Activated CD4-positive, alpha-beta T cell treated with anti-CD3 and anti-CD28 coated beads, Interleukin-10, Interleukin-2, amounts not matched to agents 100 ng/mL and 50 ng/mL, durations not matched to agents 16 hours and 8 hours (primary cell): Measurements from ENCODE around the gene MAP3K19.
A peak's percentile ranks its signal among the peaks of the same experiment; 100 is the strongest.
"Not testable (repeated sequence)": the region's sequence is repeated elsewhere in the genome, so short reads cannot be mapped to it uniquely, and the experiment has no call there.

Experiments
- DNase-seq: peaks from one replicate; pipeline ENCODE4 v3.0.0-alpha.2; 2020

The MAP3K19 gene

DNA sequence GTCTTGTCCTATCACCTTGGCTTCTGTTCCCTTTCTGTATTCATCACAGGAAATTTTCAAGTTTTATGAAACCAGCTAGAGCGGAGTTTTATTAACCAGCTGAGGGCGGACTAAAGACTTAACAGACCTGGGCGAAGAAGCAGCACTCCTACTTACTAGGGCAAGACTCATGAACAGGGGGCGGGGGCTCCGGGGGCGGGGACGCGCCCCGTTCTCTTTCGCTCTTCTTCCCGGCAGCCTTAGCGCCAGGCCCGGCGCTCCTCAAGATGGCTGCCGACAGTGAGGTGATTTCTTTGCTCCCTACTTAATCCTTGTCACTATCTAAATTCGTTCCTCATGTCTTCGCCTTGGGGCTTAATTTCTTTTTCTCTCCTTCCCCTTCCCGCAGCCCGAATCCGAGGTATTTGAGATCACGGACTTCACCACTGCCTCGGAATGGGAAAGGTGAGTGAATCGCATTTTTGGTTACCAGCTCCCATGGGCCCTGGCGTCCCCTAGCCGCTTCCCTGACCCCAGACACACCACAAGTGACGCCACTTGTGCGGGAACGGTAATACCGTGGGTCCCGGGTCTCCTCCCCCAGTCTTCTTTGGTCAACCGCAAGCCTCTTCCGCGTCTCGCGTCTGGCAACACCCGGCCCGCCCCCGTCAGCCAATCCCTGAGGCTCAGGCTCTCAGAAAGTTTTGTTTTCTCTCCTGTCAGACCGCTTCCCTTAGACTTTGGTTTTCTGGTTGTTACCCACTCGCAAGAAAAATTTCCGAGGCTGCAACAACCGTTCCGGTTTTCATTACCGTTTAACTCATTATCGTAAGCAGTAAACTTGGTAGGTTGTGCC lies 5.0 kb upstream of the MAP3K19 start, which contains the start of gene RAB3GAP1:
Gene RAB3GAP1, plus strand, starts transcription at position 251 of the 835 bp plus-strand sequence. Its CDS starts 16 bp downstream, at position 267.
- peak; percentile 96 for DNase-seq

DNA sequence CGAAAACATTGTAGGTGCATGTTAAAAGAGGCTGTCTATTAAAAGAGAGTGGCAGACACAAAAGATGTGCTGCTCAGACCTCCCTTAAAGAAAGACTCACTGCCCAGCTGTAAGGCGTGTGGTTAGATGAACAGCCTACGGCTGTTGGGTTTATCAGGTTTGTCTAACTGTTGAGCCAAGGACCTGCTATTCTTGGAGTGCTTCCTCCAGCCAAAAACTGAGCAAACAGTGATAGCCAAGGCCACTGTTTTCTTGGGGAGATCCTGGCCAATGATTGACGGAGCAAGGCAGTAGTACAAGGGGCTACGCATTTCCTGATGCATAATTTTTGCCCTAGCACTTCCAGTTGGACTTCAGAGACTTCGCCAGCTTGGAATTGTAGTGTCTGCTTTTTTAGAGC lies 3.4 kb upstream of the MAP3K19 start:
- DNase-seq: no peak

DNA sequence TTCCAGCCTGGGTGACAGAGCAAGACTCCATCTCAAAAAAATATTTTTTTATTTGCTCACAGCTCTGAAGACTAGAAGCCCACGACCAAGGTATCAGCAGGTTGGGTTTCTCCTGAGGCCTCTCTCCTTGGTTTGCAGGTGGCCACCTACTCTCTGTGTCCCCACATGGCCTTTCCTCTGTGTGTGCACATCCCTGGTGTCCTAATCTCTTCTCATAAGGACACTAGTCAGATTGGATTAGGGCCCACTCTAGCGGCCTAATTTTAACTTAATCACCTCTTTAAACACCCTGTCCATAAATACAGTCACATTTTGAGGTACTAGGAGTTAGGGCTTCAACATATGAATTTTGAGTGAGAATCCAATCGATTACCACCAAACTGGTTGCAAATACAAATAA lies 2.9 kb upstream of the MAP3K19 start:
- no peak for DNase-seq

DNA sequence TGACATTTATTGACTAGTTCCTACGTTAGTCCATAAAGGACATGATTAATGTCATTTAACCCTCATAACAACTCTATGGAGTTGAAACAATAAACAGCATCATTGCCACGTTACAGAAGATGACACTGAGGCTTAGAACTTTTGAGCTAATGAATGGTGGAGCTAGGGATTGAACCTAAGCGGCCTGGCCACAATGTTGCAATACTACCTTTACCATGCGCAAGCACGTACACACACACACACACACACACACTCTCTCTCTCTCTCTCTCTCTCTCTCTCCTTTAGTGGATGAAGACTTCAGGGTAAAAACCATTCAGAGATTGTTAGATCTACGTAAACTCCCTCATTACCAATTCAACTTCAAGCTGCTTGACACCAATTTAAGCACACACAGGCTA lies 875 bp upstream of the MAP3K19 start:
- DNase-seq: no peak

DNA sequence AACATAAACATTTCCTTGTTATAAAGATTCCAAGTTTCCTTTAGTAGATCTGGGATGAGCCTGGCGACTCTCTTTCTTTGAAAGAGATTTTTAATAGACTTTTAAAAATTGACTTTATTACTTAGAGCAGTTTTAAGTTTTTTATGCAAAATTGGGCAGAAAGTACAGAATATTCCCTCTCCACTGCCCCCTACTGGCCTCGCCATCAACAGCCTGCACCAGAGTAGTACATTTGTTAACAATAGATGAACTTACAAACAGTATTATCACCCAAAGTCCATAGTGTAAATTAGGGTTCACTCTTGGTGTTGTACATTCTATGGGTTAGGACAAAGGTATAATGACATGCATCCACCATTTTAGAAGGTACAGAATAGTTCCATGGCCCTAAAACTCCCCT lies 3.9 kb downstream of the MAP3K19 start:
- DNase-seq: peak; percentile 8

DNA sequence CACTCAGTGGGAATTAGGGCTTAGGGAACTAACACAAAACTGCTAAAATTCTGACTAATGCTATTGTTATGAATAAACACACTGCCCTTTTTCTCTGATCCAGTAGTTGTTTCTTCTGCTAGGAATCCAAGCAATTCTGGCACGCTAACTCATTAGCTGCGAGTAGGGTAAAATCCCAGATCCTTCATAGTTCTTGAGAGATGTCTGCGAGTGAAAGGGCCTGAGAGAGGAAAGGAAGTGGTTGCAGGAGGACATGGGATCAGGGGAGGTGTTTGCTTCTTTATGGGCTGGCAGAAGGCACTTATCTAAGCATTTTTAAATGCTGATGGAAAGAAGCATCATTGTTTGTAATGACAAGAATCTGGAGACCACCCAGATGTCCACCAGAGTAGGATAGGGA lies 9.4 kb downstream of the MAP3K19 start:
- no peak for DNase-seq

DNA sequence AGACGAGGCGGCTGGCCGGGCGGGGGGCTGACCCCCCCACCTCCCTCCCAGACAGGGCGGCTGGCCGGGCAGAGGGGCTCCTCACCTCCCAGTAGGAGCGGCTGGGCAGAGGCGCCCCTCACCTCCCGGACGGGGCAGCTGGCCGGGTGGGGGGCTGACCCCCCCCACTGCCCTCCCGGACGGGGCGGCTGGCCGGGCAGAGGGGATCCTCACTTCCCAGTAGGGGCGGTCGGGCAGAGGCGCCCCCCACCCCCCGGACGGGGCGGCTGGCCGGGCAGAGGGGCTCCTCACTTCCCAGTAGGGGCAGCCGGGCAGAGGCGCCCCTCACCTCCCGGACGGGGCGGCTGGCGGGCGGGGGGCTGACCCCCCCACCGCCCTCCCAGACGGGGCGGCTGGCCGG lies 14.0 kb downstream of the MAP3K19 start:
- not testable (repeated sequence) for DNase-seq

DNA sequence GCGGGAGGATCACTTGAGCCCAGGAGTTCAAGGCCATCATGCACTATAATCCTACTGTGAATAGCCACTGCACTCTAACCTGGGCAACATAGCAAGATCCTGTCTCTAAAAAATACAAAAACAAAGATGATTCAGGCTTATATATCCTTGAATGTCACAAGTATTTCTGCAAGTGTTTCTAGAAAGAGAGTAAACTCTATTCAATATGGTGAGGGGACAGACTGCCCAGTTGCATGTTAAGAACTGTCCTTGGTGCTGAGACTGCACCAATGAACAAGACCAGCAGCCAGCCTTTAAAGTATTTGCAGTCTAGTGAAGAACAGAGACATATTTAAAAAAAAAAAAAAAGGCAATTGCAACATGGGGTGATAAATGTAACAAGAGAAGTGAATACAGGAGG lies 16.4 kb downstream of the MAP3K19 start:
- peak; percentile 18 for DNase-seq

DNA sequence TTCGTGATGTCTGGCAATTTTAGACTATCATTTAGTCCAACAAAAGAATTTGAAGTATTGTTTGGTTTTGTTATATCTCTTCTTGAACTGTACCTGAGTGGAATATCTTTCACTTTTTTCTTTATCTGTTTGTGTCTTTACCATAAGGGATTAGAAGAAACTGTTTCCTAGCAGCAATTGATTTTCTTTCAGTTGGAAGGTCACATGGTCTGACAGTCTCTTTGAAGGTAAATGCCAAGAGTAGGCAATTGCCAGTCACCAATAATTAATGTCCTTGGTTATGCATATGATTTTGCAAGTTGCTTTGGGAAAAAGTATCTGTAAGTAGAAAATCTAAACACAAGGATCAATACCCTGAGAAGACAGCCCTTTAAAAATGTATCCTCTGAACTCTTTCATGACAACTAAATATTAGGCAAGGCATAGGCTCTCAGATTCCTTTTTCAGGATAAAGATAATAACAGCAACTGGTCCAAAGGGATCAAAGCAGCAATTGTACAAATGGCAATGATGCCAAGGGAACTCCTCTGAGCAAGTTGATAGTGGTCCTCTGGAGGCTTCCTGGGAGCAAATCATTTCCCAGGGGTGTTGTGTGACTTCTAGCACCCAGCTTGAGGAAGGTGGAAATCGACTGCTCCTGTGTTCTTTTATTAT lies 17.6 kb downstream of the MAP3K19 start:
- no peak for DNase-seq

DNA sequence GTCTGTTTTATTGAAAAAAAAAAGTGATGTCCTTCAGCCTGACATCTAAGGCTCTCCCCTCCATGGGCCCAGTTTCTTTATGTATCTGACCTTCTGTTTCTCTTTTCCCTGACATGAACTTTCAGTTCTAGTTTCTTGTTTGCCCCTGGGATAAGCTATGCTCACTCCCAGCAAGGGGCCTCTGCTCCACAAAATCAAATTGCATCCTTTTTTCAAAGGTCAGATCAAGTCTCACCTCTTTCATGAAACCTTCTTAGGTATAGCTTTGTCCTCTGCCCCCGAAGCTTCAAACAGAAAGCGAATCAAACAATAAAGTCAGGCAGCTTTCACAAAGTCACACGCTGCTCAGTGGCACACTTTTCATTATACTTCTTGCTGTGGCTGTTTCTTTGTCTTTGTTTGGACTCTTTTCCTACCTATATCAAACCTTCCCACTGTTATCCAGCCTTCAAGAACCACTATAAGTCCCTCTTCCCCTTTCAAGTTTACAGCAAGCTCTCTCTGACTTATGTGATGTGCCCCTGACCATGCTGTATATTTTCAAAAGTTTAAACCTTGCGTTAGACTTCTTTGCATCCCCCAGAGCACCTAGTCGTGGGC lies 23.3 kb downstream of the MAP3K19 start:
- DNase-seq: no peak

DNA sequence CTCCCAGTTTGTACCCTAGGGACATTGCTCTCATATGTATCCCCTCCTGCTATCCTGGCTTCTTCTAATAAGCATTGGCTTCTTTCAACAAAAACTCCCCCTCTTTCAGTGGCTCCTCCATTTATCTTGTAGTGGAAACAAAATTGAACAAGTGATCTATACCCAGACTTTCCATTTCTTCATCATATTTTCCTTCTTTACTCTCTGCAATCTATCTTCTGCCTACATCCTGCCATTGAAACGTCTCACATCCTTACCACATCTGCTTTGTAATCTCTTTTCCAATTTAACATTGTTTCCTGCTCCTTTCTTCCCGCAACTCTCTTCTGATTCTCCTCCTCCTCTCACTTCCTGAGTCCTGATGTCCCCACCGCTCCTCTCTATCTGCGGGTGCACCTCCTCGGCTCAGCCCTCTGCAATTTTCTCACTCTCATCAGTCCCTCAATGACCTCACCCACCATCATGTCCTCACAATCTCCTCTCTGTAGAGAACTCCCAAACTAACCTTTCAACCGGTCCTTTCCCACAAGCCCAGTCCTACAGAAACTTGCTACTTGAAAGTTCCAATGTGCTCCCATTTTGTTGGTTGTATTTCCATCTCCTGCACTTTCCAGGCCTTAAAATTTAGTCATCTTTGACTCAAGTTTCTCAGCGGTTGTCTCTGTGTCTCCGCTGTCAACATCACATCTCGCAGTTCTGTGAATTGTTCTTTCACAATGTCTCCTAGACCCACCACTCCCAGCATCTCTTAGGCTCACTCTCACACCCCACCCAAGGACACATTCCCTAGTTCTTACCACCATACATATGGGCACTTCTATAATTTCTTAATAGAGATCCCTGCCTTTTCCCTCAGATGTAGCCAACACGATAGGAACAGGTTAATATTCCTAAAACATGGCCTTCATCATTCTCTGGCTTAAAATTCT lies 24.0 kb downstream of the MAP3K19 start:
- no peak for DNase-seq

DNA sequence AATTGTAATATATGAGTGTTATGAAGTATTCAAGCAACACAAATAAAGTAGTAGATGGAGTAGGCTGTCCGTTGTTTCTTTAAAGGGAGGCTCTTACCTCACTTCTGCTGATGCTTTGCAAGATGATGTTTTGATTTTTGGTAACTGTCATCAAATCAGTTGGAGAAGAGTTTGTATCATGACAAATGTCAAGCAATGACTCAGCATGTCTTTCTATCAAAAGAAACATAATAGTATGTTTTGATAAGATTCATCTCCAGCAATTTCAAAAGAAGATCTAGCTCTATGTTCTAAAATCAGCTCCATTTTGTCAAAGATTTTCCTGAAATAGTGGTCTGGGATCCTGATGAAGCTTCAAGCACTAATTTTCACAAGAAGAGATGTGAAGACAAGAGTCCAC lies 25.6 kb downstream of the MAP3K19 start:
- no peak for DNase-seq

DNA sequence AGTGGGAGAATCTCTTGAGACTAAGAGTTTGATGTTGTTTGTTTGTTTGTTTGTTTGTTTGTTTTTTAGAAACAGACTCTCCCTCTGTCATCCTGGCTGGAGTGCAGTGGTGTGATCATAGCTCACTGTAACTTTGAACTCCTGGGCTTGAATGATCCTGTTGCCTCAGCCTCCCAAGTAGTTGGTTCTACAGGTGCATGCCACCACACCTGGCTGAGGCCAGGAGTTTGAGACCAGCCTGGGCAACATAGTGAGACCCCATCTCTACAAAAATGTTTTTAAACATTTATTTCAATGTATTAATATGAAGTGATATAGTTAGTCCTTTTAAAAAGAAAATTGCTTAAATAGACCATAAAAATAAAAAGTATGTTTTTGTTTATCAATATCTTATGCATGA lies 35.6 kb downstream of the MAP3K19 start:
- DNase-seq: no peak

DNA sequence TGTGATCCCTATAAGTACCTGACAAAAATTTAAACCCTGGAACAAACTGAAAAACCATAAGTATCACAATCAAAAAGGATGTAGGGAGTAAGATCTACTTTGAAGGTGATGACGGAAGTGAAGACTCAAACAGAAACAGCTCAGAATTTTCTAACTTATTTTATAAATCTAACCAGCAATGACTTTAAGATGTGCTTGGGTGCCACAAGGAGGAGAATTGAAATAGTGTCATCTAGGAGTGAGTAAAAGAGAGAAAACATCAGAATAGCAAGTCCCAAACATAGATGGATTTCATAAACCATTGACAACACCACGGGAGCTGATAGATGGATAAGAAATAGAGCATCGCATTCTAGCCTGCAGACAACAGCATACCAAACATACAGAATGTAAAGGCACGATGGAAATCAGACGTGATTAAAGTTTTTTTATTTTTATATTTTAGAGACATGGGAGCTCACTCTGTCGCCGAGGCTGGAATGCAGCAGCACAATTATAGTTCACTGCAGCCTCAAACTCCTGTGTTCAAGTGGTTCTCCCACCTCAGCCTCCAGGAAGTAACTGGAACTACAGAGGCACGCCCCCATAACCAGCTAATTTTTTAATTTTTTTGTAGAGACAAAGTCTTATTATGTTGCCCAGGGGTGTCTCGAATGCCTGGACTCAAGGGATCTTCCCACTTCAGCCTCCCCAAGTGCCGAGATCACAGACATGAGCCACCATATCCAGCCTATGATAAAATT lies 36.9 kb downstream of the MAP3K19 start:
- DNase-seq: peak; percentile 35

DNA sequence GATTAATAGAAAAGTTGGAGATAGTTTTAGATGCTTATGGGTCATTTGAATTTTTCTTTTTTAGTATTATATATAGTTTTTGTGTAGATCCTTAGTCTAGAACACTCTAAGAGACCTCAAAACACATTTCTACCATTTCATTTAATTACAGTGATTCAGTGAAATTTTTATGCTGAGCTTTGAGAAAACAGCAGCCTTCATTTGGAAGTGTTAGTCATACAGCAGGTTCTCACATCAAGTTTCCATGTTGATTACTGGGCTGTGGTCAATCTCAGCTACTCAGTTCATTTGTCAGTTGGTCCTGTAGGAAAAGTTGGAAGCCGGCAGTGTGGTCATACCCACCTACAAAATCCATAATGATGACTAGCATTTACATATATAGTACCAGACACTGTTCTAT lies 37.9 kb downstream of the MAP3K19 start:
- DNase-seq: no peak

DNA sequence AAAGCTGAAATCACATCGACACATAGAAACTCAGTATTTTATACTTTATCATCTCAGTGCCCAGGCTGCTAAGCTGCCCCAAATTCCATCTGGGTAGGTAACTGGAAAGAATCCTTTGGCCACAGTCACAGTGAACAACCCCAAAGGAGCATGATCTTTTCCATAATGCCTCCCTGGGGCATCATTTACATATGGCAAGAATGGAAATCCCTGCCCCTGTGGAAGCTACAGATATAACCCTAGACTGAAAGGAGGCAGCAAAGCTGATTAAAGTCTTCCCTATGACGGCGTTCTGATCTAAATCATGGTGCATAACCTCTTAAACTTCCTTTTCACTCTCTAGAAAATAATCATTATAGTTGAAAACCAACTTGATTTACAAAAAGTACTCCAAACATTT lies 41.5 kb downstream of the MAP3K19 start:
- DNase-seq: no peak

DNA sequence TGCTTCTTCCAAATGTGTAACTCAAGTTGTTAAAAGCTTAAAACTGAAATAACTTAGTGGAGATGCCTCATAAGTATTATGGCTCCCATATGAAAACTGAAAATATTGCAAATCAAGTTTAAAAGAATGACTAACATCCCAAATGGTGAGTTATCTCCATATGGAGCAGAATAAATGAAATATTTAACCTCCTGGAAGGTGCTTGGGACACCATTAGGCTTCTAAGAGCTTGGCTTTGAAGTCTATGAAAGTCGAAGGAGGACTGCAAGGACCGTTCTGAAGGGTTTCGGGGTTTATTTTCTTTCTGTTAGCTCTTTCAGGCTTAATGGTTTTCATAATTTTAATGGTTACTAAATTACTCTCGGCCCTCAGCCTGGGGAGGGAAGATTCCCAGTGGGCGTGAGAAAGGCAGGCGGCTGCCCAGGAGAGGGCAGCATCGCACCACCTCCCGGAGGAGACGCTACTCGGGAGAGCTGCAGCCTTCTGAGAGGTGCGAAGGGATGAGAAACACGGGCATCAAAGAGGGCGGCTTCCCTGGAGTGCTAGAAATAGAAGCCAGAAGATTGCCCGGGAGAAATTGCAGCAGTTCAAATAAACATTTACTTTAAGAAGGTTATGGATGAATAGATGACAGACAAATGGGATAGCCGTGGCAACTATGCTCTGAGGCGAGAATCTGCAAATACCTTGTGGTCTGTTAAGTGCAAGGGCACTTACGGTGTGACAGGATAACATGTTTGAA lies 43.1 kb downstream of the MAP3K19 start:
- DNase-seq: peak; percentile 77

DNA sequence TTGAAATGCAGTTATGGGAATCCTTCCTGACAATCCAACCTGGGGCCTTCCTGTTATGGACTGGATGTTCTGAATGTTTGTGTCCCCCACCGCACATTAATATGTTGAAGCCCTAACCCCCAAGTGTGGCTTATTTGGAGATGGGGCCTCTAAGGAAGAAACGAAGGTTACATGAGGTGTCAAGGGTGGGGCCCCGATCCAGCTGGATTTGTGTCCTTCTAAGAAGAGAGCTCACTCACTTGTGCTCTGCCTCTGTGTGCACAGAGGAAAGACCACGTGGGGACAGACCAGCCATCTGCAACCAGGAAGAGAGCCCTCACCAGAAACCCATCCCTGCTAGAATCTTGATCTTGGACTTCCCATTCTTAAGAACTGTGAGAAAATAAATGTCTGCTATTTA lies 44.4 kb downstream of the MAP3K19 start:
- no peak for DNase-seq

DNA sequence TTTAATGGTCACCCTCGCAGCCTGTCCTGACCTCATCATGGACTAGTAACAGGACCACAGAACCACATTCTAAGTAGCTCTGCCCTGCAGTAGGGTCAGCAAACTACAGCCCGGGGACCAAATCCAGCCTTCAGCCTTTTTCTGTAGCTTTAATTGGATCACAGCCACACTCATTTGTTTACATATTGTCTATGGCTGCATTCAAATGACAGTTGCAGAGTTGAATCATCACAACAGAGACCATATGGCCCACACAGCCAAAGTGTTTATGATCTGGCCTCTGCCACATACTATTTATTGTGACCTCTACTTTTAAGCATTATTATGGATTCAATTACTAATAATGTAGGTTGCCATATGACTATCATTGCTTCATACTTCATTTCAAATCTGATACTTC lies 47.7 kb downstream of the MAP3K19 start:
- DNase-seq: no peak

DNA sequence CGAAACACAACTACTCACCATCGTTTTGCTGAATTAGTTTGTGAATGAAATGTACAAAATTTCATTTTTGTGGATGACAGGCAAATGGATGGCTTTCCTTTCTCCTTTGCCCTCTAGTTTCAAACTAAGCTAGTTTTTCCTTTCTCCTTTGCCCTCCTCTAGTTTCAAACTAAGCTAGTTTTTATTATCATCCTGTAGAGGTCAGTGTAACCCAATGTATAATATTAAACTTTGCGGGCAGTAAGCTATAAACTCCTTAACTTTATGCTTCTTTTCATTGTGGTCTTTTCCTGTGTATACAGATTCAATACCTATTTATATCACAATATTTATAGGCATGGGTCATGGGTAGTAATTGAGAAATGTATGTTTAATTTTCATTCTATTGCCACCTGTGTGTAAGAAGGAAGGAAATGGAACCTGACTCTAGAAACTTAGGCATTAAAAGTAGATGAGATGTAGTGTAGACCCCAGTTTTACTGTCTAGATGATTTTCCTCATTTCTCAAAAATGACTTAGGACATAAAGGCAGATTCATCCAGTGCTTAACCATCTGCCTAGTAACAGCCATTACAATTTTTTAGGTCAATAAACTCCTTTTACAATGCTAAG lies 58.1 kb downstream of the MAP3K19 start:
- peak; percentile 30 for DNase-seq

DNA sequence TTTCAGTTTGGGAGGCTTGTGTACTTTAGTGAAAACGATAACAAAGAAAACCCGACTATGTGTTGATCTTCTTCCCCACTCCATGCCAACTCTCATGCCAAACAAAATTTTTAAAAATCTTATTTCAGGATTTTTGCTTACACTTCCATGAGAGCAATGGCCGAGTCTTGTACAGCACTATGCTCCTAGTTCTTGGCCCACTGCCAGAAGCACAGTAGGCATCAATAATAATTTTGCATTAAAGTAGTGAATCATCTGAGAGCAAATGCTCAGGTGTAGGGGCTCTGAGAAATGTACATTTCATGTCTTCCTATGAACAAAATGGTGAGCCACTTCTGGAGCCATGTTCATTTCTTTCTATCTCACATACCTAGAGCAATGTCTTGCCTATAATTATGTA lies 62.2 kb downstream of the MAP3K19 start:
- no peak for DNase-seq
